Measurements from ENCODE around the gene GPC6. TPM values are rescaled to one million over a fixed set of nuclear protein-coding genes. Genes with fewer than 3 reads are reported as not detected.

Gene GPC6
- total RNA-seq, 1 experiment from 2014 or later, result 1.6 TPM

- no peak for DNase-seq (ENCODE audit: low read depth in 1 of 2, low spot score in 2 of 2)
These were observed 527.0 kb downstream of the GPC6 start for GRCh38 chr13:93753639-93754038.

GRCh38 chr13:93755341-93755740 is 528.7 kb downstream of the GPC6 start:
- Histone ChIP-seq H3K36me3 (no peaks in the 10 kb centered on the region), H3K9me3 (replicated peaks) (no peaks in the 10 kb centered on the region), H3K27ac (no peak overlapping the region), H3K27me3 (replicated peaks) (0 out of 2 replicates have a peak, but pooled peaks cover 2% of the 10 kb centered on the region), H3K4me1 (replicated peaks) (0 out of 2 replicates have a peak, but pooled peaks cover 4% of the 10 kb centered on the region), H3K4me3 (no peak overlapping the region)
- no peak for DNase-seq (ENCODE audit: low read depth in 1 of 2, low spot score in 2 of 2)

More at GRCh38 chr13:93753639-93754038, 527.0 kb downstream of the GPC6 start:
- H3K9me3 ChIP-seq (replicated peaks), result no peaks in the 10 kb centered on the region
- peaks cover 10% of the 10 kb centered on the region for H3K27me3 ChIP-seq (replicated peaks)
- H3K27ac ChIP-seq, result no peak overlapping the region
- H3K4me3 ChIP-seq, result no peak overlapping the region
- 0 out of 2 replicates have a peak, but pooled peaks cover 1% of the 10 kb centered on the region for H3K4me1 ChIP-seq (replicated peaks)
- no peaks in the 10 kb centered on the region for H3K36me3 ChIP-seq

GRCh38 chr13:93758575-93758974 is 532.0 kb downstream of the GPC6 start:
- Histone ChIP-seq H3K9me3 (replicated peaks) (no peaks in the 10 kb centered on the region), H3K36me3 (no peaks in the 10 kb centered on the region), H3K27ac (no peak overlapping the region), H3K27me3 (replicated peaks) (no peaks in the 10 kb centered on the region), H3K4me1 (replicated peaks) (0 out of 2 replicates have a peak, but pooled peaks cover 4% of the 10 kb centered on the region), H3K4me3 (no peak overlapping the region)
- no peak for DNase-seq (ENCODE audit: low read depth in 1 of 2, low spot score in 2 of 2)

GRCh38 chr13:93762708-93763426 is 536.3 kb downstream of the GPC6 start:
- Histone ChIP-seq H3K27ac (no peak overlapping the region), H3K4me3 (no peak overlapping the region), H3K4me1 (replicated peaks) (0 out of 2 replicates have a peak, but pooled peaks cover 4% of the 10 kb centered on the region), H3K36me3 (no peaks in the 10 kb centered on the region), H3K27me3 (replicated peaks) (no peaks in the 10 kb centered on the region), H3K9me3 (replicated peaks) (no peaks in the 10 kb centered on the region)
- DNase-seq (ENCODE audit: low read depth in 1 of 2, low spot score in 2 of 2), result no peak

- no peak overlapping the region for H3K4me3 ChIP-seq
- H3K27me3 ChIP-seq (replicated peaks), result no peaks in the 10 kb centered on the region
- DNase-seq (ENCODE audit: low read depth in 1 of 2, low spot score in 2 of 2), result no peak
- no peak overlapping the region for H3K27ac ChIP-seq
- no peaks in the 10 kb centered on the region; the same call in 1 of the 2 replicates for H3K36me3 ChIP-seq
- H3K9me3 ChIP-seq (replicated peaks), result no peaks in the 10 kb centered on the region
- H3K4me1 ChIP-seq (replicated peaks), result no peaks in the 10 kb centered on the region
These were observed 538.5 kb downstream of the GPC6 start for GRCh38 chr13:93765062-93765461.

GRCh38 chr13:93765811-93766210 is 539.2 kb downstream of the GPC6 start:
- H3K4me1 ChIP-seq (replicated peaks), result no peaks in the 10 kb centered on the region
- no peak overlapping the region for H3K4me3 ChIP-seq
- no peaks in the 10 kb centered on the region for H3K27me3 ChIP-seq (replicated peaks)
- no peaks in the 10 kb centered on the region; the same call in 1 of the 2 replicates for H3K36me3 ChIP-seq
- no peak for DNase-seq (ENCODE audit: low read depth in 1 of 2, low spot score in 2 of 2)
- no peaks in the 10 kb centered on the region for H3K9me3 ChIP-seq (replicated peaks)
- H3K27ac ChIP-seq, result no peak overlapping the region

GRCh38 chr13:93766719-93767118 is 540.1 kb downstream of the GPC6 start:
- Histone ChIP-seq H3K9me3 (replicated peaks) (no peaks in the 10 kb centered on the region), H3K4me3 (no peak overlapping the region), H3K36me3 (no peaks in the 10 kb centered on the region; the same call in 1 of the 2 replicates), H3K27me3 (replicated peaks) (no peaks in the 10 kb centered on the region), H3K4me1 (replicated peaks) (no peaks in the 10 kb centered on the region), H3K27ac (no peak overlapping the region)
- DNase-seq (ENCODE audit: low read depth in 1 of 2, low spot score in 2 of 2), result no peak

GRCh38 chr13:93767180-93767916 is 540.7 kb downstream of the GPC6 start:
- Histone ChIP-seq H3K4me1 (replicated peaks) (no peaks in the 10 kb centered on the region), H3K27me3 (replicated peaks) (no peaks in the 10 kb centered on the region), H3K9me3 (replicated peaks) (no peaks in the 10 kb centered on the region), H3K27ac (no peak overlapping the region), H3K36me3 (no peaks in the 10 kb centered on the region; the same call in 1 of the 2 replicates), H3K4me3 (no peak overlapping the region)
- DNase-seq (ENCODE audit: low read depth in 1 of 2, low spot score in 2 of 2), result no peak

- no peaks in the 10 kb centered on the region for H3K27me3 ChIP-seq (replicated peaks)
- H3K9me3 ChIP-seq (replicated peaks), result no peaks in the 10 kb centered on the region
- peak in 1 of 2 experiments; percentile 20 for DNase-seq (ENCODE audit: low read depth in 1 of 2, low spot score in 2 of 2)
- H3K4me3 ChIP-seq, result no peak overlapping the region
- no peaks in the 10 kb centered on the region for H3K4me1 ChIP-seq (replicated peaks)
- H3K27ac ChIP-seq, result no peak overlapping the region
- H3K36me3 ChIP-seq, result no peaks in the 10 kb centered on the region; the same call in 1 of the 2 replicates
These were observed 541.4 kb downstream of the GPC6 start for GRCh38 chr13:93767917-93768409.

GRCh38 chr13:93769101-93769500 is 542.5 kb downstream of the GPC6 start:
- no peaks in the 10 kb centered on the region; the same call in 1 of the 2 replicates for H3K36me3 ChIP-seq
- H3K4me1 ChIP-seq (replicated peaks), result no peaks in the 10 kb centered on the region
- H3K4me3 ChIP-seq, result no peak overlapping the region
- no peak for DNase-seq (ENCODE audit: low read depth in 1 of 2, low spot score in 2 of 2)
- no peaks in the 10 kb centered on the region for H3K9me3 ChIP-seq (replicated peaks)
- H3K27ac ChIP-seq, result no peak overlapping the region
- no peaks in the 10 kb centered on the region for H3K27me3 ChIP-seq (replicated peaks)

- Histone ChIP-seq H3K36me3 (no peaks in the 10 kb centered on the region; the same call in 1 of the 2 replicates), H3K27ac (no peak overlapping the region), H3K9me3 (replicated peaks) (no peaks in the 10 kb centered on the region), H3K4me1 (replicated peaks) (no peaks in the 10 kb centered on the region), H3K27me3 (replicated peaks) (no peaks in the 10 kb centered on the region), H3K4me3 (no peak overlapping the region)
- DNase-seq (ENCODE audit: low read depth in 1 of 2, low spot score in 2 of 2), result no peak
These were observed 543.0 kb downstream of the GPC6 start for GRCh38 chr13:93769607-93770006.

GRCh38 chr13:93771227-93771626 is 544.6 kb downstream of the GPC6 start:
- H3K27ac ChIP-seq, result no peak overlapping the region
- no peaks in the 10 kb centered on the region for H3K27me3 ChIP-seq (replicated peaks)
- H3K9me3 ChIP-seq (replicated peaks), result no peaks in the 10 kb centered on the region
- no peak for DNase-seq (ENCODE audit: low read depth in 1 of 2, low spot score in 2 of 2)
- H3K4me1 ChIP-seq (replicated peaks), result peaks cover 12% of the 10 kb centered on the region
- H3K4me3 ChIP-seq, result no peak overlapping the region
- H3K36me3 ChIP-seq, result no peaks in the 10 kb centered on the region; the same call in 1 of the 2 replicates

- Histone ChIP-seq H3K4me1 (replicated peaks) (peaks cover 17% of the 10 kb centered on the region), H3K36me3 (no peaks in the 10 kb centered on the region; the same call in 1 of the 2 replicates), H3K27ac (no peak overlapping the region), H3K27me3 (replicated peaks) (no peaks in the 10 kb centered on the region), H3K9me3 (replicated peaks) (no peaks in the 10 kb centered on the region), H3K4me3 (no peak overlapping the region)
- DNase-seq (ENCODE audit: low read depth in 1 of 2, low spot score in 2 of 2), result no peak
These were observed 545.2 kb downstream of the GPC6 start for GRCh38 chr13:93771782-93772181.

GRCh38 chr13:93774506-93774905 is 547.9 kb downstream of the GPC6 start:
- no peaks in the 10 kb centered on the region; the same call in 1 of the 2 replicates for H3K36me3 ChIP-seq
- H3K27me3 ChIP-seq (replicated peaks), result no peaks in the 10 kb centered on the region
- peaks cover 34% of the 10 kb centered on the region for H3K4me1 ChIP-seq (replicated peaks)
- no peaks in the 10 kb centered on the region for H3K9me3 ChIP-seq (replicated peaks)
- no peak overlapping the region for H3K27ac ChIP-seq
- DNase-seq (ENCODE audit: low read depth in 1 of 2, low spot score in 2 of 2), result no peak
- no peak overlapping the region for H3K4me3 ChIP-seq

All from SJSA1 (cell line).